NCI-H2196 treated with DMSO at 0.1 percent for 48 hours (cell line): Measurements from ENCODE around the gene TSPAN32.
"Not testable (repeated sequence)": the region's sequence is repeated elsewhere in the genome, so short reads cannot be mapped to it uniquely, and the experiment has no call there.

Source experiments
- DNase-seq: peaks from one replicate; lab custom pipeline; 2025; ENCODE audit not compliant: unreplicated experiment; lab: John Stamatoyannopoulos, UW

TSPAN32 gene

DNA sequence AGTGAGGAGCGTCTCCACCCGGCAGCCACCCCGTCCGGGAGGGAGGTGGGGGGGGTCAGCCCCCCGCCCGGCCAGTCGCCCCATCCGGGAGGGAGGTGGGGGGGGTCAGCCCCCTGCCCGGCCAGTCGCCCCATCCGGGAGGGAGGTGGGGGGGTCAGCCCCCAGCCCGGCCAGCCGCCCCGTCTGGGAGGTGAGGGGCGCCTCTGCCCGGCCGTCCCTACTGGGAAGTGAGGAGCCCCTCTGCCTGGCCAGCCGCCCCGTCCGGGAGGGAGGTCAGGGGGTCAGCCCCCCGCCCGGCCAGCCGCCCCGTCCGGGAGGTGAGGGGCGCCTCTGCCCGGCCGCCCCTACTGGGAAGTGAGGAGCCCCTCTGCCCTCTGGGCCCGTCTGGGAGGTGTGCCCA, 30.8 kb downstream of the TSPAN32 start:
- not testable (repeated sequence) for DNase-seq

DNA sequence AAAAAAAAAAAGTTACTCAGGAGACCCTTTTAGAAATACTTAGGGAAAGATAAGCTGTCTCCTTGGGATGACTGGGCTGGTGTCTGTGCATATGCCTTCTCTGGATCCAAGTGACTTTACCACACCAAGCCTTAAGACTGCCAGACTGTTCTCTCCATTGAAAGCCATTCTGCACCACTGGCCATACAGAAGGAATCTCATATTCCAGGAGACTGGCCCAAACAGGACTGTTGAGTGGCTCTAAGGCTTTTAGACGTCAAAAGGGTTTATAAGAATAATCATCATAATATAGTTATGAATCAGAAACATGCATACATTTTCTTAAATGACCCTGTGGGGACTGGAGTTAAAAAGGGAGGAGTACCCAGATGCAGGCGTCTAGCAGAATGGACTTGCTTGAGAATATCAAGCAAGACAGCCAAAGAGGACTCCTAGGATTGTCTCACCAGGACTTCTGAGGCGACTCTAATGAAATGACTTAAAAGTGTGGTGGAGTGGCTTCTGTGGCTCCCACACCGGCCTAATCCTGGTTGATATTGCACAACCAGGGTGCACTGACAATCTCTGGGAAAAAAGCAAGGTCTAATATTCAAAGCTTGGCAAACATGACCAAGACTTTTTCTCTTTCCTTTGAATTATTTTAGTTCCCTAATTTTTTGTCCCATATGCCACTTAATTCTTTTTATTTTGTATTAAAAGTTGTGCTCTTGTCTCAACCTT, 31.8 kb downstream of the TSPAN32 start:
- not testable (repeated sequence) for DNase-seq

DNA sequence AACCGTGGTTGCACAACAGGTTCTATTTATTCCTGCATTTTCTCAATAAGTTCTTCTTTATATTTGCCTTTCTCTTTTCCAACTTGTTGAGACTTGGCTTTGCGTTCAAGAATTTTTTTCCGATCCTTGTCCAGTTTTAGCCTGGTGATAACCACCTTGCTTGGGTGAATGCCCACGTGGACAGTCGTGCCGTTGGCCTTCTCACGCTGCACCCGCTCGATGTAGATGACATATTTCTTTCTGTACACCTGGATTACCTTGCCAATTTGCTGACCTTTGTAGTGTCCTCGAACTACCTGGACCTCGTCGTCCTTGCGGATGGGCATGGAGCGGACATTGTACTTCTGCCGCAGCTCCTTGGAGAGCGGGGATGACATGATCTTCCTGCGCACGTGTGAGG, 33.5 kb downstream of the TSPAN32 start:
- not testable (repeated sequence) for DNase-seq

DNA sequence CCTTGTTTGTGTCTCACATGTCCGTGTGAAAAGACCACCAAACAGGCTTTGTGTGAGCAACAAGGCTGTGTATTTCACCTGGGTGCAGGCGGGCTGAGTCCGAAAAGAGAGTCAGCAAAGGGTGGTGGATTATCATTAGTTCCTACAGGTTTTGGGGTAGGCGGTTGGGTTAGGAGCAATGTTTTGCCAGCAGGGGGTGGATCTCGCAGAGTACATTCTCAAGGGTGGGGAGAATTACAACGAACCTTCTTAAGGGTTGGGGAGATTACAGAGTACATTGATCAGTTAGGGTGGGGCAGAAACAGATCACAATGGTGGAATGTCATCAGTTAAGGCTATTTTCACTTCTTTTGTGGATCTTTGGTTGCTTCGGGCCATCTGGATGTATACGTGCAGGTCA, 36.9 kb downstream of the TSPAN32 start:
- DNase-seq = not testable (repeated sequence)

DNA sequence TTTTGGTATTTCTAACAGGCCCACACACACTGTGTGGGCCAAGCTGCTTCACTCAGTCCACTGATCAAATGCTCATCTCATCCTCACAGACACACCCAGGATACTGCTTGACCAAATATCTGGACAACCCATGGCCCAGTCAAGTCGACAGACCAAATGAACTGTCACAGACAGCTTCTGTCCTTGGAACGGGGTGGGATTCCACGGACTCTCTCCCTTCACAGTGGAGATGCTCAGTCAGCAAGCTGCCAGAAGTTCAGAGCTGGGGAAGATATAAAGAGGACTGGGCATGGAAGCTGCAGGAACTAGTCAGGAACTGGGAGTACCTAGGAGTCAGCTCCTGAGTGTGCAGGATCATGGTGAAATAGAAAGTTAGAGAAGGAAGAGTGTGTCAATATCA, 40.7 kb downstream of the TSPAN32 start:
- DNase-seq = no peak

DNA sequence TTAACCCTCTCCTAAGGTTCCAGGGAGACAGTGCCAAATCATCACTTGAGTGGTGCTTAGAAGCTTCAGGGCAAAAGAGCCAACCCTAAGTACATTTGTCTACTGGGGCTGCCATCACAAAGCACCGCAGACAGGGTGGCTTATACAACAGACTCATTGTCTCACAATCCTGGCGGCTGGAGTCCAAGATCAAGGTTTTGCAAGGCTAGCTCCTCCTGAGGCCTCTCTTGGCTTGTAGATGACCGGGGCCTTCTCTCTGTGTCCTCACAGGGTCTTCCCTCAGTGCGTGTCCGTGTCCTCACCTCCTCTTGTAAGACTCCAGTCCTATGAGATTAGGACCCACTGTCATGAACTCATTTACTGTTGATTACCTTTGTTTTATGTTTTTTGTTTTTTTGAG, 41.2 kb downstream of the TSPAN32 start:
- DNase-seq = no peak

DNA sequence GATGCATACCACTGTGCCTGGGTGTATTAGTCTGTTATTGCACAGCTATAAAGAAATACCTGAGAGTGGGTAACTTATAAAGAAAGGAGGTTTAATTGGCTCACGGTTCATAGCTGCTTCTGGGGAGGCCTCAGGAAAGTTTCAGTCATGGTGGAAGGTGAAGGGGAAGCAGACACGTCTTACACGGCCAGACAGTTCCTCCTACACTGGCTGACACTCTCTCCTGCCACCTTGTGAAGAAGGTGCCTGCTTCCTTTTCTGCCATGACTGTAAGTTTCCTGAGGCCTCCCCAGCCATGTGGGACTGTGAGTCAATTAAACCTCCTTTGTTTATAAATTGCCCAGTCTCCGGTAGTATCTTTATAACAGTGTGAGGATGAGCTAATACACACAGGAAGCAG, 41.7 kb downstream of the TSPAN32 start:
- DNase-seq = no peak

DNA sequence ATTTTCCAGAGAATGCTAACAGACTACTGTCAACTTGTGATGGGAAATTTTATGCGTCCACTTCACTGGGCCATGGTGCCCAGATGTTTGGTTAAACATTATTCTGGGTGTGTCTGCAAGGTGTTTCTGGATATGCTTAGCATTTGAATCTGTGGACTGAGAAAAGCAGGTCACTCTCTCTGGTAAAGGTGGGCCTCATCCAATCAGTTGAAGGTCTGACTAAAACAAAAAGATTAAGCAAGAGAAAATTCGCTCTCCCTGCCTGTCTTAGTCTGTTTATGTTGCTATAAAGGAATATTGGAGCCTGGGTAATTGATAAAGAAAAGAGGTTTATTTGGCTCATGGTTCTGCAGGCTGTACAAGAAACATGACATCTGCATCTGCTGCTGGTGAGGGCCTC, 43.2 kb downstream of the TSPAN32 start:
- DNase-seq = no peak

DNA sequence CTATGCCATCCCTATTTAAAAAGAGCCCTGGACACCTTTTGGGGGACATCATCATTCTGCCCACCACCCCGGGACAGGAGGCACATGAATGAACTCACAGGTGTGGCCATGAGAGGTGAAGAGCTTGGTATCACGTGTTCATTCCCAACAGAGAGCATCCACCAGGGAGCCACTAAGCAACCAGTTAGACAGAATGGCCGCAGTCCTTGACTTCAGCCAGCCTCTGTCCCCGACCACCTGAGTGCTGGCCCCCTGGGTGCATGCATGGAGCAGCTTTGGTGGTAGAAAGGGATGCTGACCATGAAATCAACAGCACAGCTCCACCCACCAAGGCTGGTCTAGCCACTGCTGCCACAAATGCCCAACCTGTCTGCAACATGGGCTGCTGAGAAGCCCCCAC, 44.2 kb downstream of the TSPAN32 start:
- DNase-seq = no peak

DNA sequence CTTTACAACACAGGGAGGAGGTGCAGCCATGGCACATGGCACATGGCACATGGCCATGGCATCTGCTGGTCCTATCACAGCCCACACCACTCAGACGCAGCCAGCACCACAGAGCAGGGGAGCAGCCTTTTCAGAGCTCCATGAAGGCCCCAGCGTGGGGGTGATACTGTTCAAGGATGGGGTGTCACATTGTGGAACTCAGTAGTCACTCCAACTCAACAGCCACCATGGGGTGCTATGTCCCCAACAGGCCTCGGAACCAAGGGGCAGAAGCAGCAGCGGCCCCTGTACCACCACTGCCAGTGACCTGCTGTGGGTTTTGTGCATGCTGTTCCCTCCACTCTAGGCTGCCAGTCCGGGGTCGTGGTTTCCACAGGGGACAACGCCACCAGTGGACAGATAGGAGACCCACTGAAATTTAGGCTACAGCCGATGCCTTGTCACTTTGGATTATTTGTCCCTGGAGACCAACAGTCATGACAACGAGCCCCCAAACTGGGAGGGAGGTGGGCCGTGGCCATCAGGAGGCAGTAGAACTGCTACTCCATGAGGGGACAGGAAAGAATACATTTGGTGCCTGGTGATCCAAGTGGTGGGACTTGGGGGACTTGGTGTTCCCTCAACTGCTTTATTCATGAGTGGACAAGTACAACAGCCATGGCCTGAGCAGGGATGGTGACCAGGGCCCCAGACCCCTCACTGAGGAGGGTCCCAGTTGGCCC, 44.9 kb downstream of the TSPAN32 start:
- no peak for DNase-seq

DNA sequence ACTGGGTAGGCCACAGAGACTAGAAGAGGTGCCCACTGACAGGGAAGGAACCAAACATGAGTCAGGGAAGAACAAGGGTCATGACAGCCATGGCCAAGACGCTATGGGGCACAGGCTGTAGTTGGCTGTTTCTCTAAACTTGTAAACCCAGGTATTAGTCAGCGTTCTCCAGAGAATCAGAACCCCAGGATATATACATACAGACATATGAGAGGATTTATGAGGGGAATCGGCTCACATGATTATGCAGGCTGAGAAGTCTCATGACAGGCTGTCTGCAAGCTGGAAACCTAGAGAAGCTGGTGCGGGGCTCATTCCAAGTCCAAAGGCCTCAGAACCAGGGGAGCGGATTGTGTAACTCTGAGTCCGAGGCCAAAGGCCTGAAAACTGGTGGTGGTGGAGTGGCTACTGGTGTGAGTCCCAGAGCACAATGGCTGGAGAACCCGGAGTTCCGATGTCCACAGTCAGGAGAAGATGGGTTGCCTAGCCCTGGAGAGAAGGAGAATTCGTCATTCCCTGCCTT, 45.6 kb downstream of the TSPAN32 start:
- DNase-seq = no peak

DNA sequence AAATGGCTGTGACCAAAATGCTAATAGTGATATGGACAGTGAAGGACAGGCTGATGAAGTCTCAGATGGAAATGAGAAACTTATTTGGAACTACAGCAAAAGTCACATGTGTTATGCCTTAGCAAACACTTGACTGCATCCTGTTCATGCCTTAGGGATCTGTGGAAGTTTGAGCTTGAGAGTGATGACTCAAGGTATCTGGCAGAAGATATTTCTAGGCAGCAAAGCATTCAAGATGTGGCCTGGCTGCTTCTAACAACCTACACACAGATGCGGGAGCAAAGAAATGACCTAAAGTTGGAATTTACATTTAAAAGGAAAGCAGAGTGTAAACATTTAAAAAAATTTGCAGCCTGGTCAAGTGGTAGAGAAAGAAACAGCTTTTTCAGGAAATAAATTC, 47.2 kb downstream of the TSPAN32 start:
- no peak for DNase-seq

DNA sequence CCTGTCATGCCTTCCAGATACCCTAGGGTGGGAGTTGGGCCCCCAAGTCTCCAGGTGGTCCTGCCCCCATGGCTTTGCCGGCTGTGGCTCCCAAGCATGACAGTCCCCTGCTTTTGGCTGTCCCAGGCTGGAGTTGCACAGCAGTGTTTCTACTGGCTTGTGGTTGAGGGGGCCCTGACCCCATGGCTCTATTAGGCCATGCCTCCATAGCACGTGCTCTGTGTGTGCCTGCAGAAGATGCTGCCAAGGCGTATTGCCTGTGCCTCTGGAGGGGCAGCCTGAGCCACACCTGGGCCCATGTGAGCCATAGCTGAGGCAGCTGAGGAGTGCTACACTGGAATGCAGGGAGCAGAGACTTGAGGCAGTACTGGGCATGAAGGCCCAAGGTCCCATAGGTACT, 49.9 kb downstream of the TSPAN32 start:
- DNase-seq = no peak

DNA sequence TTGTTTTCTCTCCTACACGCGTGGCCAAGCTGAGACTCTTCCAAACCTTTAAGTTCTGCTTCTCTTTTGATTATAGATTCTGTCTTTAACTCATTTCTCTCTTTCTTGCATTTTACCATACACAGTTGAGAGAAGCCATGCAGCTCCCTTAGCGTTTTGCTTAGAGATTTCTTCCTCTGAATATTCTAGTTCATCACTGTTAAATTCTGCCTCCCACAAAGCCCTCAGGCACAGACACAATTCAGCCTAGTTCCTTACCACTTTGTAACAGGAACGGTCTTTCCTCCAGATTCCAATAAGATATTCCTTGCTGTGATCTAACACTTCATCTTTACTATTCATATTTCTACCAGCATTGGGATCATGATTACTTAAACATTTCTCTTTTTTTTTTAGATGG, 50.6 kb downstream of the TSPAN32 start:
- DNase-seq = no peak

DNA sequence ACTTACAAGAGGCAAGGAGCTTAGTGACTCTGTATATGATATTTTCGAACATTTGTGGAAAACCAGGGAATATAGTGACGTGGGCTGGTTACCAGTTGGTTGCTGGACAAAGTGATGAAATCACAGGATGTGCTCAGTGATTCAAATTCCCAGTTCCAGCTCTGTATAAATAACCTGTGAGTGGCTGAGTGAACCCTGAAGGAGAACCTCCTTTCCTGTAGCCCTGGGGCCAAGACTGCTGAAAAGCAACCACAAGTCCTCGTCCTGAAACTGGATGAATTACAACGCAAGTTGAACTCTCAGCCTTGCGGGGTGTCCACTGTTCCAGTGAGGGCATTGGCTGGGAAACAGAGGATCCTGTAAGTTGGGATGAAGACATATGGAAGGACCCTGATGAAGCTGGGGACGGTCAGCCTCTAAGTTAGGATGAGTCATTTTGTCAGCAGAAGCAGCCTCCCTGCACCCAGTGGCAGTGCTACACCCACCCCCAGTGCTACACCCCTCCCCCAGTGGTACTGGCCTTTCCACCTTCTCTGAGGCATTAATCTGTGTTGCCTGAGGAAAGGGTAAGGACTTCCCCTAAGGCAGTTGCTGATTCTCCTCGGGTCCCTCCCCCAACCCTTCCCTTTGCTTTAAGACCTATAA, 53.3 kb downstream of the TSPAN32 start:
- no peak for DNase-seq

DNA sequence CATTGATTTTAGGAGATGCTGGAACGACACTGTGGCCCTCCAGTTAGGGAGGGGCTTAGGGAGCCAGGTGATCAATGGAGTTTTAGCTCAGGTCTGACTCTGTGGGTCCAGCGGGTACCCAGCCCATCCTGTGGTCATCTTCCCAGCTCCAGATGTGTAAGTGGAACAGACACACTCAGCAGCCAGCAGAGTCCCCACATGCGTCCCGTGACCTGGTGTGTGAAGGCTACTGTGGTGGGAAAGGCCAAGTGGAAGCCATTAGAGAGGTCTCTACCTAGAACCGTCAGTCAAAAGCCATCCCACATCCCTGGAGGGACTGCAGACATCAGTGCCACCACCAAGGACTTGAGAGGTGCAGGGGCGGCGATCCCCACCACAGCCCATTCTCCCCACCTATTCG, 55.4 kb downstream of the TSPAN32 start:
- DNase-seq = no peak

DNA sequence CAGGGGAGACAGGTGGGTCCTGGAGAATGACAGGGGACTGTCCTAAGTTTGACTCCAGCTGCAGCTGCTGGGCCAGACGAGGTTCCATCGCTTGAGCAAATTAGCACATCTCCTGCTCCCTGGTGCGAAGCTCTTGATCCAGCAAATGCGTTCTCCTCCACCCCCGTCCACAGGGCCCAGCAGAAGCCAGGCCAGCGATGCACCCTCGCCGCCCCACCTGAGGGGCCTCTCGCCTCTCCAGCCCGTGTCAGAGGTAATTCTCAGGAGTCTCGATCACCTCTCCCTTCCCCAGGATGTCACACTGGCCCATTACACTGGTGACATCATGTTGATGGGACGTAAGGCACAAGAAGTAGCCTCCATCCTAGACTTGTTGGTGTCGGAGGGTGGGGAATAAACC, 55.8 kb downstream of the TSPAN32 start:
- DNase-seq = not testable (repeated sequence)

DNA sequence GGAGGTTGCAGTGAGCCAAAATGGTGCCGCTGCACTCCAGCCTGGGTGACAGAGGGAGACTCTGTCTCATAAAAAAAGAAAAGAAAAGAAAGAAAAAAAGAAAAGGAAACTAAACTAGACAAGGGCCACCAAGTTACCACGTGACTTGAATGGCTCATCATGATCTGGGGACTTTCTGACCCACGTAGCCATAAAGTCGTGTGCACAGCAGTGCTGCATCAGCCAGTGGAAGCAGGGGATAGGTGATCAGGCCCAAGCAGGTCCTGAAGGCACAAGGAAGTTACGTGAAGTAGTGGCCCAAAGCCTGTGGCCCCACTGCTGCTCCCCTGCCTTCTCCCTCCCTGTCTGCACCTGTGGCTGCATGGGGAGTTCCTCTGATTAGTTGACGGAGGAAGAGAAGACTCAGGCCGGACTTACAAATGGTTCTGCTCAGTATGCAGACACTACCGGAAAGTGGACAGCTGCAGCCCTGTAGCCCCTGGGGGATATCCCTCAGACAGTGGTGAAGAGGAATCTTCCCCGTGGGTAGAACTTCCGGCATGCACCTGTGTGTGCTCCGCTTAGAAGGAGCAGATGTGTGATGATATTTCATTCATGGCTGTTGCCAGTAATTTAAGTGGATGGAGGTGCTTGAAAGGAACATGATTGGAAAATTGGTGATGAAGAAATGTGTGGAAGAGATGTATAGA, 57.1 kb downstream of the TSPAN32 start:
- no peak for DNase-seq

DNA sequence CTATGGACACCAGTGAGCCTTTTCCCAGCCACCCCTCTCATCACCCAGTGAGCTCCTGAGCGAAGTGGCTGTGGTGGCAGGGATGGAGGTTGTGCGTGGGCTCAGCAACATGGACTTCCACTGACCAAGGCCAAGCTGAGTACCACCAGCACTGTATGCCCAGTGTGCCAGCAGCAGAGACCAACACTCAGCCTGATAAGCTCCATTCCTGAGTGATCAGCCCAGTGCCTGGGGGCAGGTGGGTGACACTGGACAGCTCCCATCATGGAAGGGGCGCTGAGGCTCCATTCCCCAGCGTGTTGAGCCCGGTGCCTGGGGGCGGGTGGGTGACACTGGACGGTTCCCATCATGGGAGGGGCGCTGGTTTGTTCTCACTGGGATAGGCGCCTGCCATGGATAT, 57.7 kb downstream of the TSPAN32 start:
- DNase-seq = no peak

DNA sequence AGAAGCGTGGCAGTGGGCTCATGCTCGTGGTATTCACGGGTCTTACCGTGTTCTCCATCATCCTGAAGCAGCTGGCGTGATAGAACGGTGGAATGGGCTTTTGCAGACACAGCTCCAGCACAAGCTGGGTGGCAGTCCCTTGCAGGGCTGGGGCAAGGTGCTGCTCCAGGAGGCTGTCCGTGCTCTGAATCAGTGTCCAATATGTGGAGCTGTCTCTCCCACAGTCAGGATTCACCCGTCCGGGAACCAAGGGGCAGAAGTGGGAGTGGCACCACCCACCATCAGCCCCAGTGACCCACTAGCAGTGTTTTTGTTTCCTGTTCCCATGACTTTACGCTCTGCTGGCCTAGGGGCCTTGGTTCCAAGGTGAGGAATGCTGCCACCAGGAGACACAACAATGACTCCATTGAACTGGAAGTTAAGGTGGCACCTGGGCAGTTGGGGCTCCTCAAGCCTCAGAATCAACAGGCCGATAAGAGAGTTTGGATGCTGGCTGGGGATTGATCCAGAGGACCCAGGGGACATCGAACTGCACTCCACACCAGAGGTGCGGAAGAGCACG, 58.3 kb downstream of the TSPAN32 start:
- DNase-seq = no peak

DNA sequence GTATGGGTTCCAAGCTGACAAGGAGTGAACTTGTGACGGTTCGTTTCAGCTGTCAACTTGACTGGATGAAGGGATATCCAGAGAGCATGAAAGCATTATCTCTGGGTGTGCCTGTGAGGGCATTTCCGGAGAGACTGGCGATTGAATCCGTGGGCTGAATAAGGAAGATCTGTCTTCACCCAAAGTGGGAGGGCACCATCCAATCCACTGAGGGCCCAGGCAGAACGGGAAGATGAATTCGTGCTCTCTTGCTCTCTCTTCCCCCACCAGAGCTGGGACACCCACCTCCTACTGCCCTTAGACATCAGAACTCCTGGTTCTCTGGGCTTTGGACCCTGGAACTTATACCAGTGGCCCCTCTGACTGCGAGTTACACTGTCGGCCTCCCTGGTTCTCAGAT, 59.8 kb downstream of the TSPAN32 start:
- no peak for DNase-seq
